Measurements from ENCODE around the gene USP54.

DNA sequence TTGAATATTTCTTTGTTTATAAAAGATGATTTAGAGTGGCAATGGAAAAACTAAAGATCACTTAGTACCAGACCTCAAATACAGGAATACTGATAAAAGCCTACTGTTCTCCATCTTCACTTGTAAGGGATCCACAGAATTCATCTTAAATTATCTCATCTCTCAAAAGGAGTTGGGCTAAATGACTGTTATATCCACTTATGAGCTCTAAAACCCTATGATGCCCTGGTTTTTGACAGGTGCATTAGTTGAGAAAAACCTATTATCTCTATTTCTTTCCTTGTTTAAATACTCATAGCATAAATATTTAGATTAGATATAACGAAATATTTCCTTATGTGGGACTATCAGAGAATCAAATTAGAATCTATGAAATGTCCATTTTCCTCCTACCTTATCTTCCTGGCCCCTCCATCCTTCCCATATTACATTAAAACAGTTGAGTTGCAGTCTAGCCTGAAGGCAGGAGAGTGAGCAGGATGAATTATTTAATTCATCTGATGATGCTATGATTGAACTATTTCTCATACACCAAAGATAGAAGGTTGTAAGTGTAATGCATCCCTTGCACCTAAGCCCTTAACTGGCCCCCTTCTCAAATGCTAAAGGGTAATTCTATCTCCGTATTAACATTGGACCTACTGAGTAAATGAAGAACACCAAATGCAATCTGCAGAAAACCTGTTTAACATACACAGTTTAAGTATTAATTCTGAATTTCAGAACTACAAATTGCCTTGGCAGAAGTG, 125.0 kb downstream of the USP54 start:
- TF ChIP-seq, protein P1, sequence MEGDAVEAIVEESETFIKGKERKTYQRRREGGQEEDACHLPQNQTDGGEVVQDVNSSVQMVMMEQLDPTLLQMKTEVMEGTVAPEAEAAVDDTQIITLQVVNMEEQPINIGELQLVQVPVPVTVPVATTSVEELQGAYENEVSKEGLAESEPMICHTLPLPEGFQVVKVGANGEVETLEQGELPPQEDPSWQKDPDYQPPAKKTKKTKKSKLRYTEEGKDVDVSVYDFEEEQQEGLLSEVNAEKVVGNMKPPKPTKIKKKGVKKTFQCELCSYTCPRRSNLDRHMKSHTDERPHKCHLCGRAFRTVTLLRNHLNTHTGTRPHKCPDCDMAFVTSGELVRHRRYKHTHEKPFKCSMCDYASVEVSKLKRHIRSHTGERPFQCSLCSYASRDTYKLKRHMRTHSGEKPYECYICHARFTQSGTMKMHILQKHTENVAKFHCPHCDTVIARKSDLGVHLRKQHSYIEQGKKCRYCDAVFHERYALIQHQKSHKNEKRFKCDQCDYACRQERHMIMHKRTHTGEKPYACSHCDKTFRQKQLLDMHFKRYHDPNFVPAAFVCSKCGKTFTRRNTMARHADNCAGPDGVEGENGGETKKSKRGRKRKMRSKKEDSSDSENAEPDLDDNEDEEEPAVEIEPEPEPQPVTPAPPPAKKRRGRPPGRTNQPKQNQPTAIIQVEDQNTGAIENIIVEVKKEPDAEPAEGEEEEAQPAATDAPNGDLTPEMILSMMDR (conservative IDR thresholded peaks at IDR 0.05; ENCODE audit: low read length) = no peak
- TF ChIP-seq EZH2phosphoT487 (IDR thresholded peaks at IDR 0.05; ENCODE audit: borderline replicate concordance, low read depth, low read length) = no peak
